Measurements from ENCODE around the gene ESPNL.
A peak's percentile ranks its signal among the peaks of the same experiment; 100 is the strongest.

Gene ESPNL

GRCh38 chr2:238132463-238133450 is 32.6 kb downstream of the ESPNL start:
- Mint-ChIP-seq H3K9me3 (no peaks in the 10 kb centered on the region), H3K4me1 (peaks cover 22% of the 10 kb centered on the region), H3K4me3 (no peak overlapping the region), H3K27ac (peak overlapping the region in 1 of 3 experiments; percentile 24), H3K27me3 (ENCODE audit: low read depth) (no peaks in the 10 kb centered on the region), H3K36me3 (ENCODE audit: low read depth) (no peaks in the 10 kb centered on the region)
- TF ChIP-seq, protein P1, sequence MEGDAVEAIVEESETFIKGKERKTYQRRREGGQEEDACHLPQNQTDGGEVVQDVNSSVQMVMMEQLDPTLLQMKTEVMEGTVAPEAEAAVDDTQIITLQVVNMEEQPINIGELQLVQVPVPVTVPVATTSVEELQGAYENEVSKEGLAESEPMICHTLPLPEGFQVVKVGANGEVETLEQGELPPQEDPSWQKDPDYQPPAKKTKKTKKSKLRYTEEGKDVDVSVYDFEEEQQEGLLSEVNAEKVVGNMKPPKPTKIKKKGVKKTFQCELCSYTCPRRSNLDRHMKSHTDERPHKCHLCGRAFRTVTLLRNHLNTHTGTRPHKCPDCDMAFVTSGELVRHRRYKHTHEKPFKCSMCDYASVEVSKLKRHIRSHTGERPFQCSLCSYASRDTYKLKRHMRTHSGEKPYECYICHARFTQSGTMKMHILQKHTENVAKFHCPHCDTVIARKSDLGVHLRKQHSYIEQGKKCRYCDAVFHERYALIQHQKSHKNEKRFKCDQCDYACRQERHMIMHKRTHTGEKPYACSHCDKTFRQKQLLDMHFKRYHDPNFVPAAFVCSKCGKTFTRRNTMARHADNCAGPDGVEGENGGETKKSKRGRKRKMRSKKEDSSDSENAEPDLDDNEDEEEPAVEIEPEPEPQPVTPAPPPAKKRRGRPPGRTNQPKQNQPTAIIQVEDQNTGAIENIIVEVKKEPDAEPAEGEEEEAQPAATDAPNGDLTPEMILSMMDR (IDR thresholded peaks at IDR 0.05; ENCODE audit: unreplicated experiment in 3 of 3): no peak

- peaks cover 28% of the 10 kb centered on the region for H3K4me1 Mint-ChIP-seq
- no peaks in the 10 kb centered on the region for H3K27me3 Mint-ChIP-seq (ENCODE audit: low read depth)
- no peak overlapping the region for H3K4me3 Mint-ChIP-seq
- H3K27ac Mint-ChIP-seq: peak overlapping the region in 1 of 3 experiments; percentile 24
- TF ChIP-seq, protein P1 (IDR thresholded peaks at IDR 0.05; ENCODE audit: unreplicated experiment in 3 of 3): no peak
- H3K9me3 Mint-ChIP-seq: no peaks in the 10 kb centered on the region
- H3K36me3 Mint-ChIP-seq (ENCODE audit: low read depth): no peaks in the 10 kb centered on the region
Measured at GRCh38 chr2:238133499-238134392, 33.6 kb downstream of the ESPNL start.

- H3K27me3 Mint-ChIP-seq (ENCODE audit: low read depth): no peaks in the 10 kb centered on the region
- no peaks in the 10 kb centered on the region for H3K36me3 Mint-ChIP-seq (ENCODE audit: low read depth)
- TF ChIP-seq, protein P1 (IDR thresholded peaks at IDR 0.05; ENCODE audit: unreplicated experiment in 3 of 3): no peak
- H3K4me3 Mint-ChIP-seq: no peak overlapping the region
- H3K9me3 Mint-ChIP-seq: no peaks in the 10 kb centered on the region
- H3K4me1 Mint-ChIP-seq: peaks cover 28% of the 10 kb centered on the region
- no peak overlapping the region for H3K27ac Mint-ChIP-seq
Measured at GRCh38 chr2:238134393-238134785, 34.2 kb downstream of the ESPNL start.

GRCh38 chr2:238135601-238136150 is 35.5 kb downstream of the ESPNL start:
- H3K27me3 Mint-ChIP-seq (ENCODE audit: low read depth): no peaks in the 10 kb centered on the region
- no peaks in the 10 kb centered on the region for H3K36me3 Mint-ChIP-seq (ENCODE audit: low read depth)
- peaks cover 28% of the 10 kb centered on the region for H3K4me1 Mint-ChIP-seq
- no peak overlapping the region for H3K27ac Mint-ChIP-seq
- no peak overlapping the region for H3K4me3 Mint-ChIP-seq
- TF ChIP-seq, protein P1 (IDR thresholded peaks at IDR 0.05; ENCODE audit: unreplicated experiment in 3 of 3): no peak
- no peaks in the 10 kb centered on the region for H3K9me3 Mint-ChIP-seq

DNA sequence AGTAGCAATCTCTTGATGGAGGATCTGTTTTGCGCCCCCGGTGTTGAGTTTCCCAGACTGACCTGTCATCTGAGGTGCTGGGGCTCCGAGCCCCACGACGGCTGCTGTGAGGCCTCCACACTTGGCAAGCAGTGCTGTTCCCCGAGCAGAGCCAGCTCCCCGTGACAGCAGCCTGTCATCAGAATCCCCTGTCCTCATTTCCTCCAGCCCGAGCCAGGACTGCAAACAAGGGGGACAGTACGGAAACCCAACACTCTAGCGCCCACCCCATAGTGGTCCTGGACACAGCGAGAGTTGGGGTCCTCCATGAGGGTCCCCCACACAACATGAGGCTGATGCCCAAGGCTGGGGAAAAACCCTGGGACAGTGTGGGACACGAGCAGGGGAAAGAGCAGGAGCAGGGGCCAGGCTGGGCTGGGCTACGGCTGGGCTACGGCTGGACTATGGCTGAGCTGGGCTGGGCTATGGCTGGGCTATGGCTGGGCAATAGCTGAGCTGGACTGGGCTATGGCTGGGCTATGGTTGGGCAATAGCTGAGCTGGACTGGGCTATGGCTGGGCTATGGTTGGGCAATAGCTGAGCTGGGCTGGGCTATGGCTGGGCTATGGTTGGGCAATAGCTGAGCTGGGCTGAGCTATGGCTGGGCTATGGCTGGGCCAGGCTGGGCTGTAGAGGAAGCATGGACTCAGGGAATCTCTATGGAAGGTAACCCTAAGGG is 36.8 kb downstream of the ESPNL start:
- TF ChIP-seq, protein P1 (IDR thresholded peaks at IDR 0.05; ENCODE audit: unreplicated experiment in 3 of 3): no peak
- H3K36me3 Mint-ChIP-seq (ENCODE audit: low read depth): no peaks in the 10 kb centered on the region
- H3K4me1 Mint-ChIP-seq: peaks cover 35% of the 10 kb centered on the region
- no peaks in the 10 kb centered on the region for H3K27me3 Mint-ChIP-seq (ENCODE audit: low read depth)
- no peak overlapping the region for H3K4me3 Mint-ChIP-seq
- H3K27ac Mint-ChIP-seq: peak overlapping the region in 1 of 3 experiments; percentile 8
- no peaks in the 10 kb centered on the region for H3K9me3 Mint-ChIP-seq

All from nephron (organoid).